ENCODE results near the gene RAB1B.

Gene RAB1B

GRCh38 chr11:66268244-66268951 lies at the start of gene RAB1B:
Gene RAB1B, plus strand, starts transcription at chr11:66268639. Its CDS starts 41 bp downstream, at chr11:66268680.
- DNase-seq (ENCODE audit: low read depth in 2 of 2), result peak; percentile 99 to 100

DNA sequence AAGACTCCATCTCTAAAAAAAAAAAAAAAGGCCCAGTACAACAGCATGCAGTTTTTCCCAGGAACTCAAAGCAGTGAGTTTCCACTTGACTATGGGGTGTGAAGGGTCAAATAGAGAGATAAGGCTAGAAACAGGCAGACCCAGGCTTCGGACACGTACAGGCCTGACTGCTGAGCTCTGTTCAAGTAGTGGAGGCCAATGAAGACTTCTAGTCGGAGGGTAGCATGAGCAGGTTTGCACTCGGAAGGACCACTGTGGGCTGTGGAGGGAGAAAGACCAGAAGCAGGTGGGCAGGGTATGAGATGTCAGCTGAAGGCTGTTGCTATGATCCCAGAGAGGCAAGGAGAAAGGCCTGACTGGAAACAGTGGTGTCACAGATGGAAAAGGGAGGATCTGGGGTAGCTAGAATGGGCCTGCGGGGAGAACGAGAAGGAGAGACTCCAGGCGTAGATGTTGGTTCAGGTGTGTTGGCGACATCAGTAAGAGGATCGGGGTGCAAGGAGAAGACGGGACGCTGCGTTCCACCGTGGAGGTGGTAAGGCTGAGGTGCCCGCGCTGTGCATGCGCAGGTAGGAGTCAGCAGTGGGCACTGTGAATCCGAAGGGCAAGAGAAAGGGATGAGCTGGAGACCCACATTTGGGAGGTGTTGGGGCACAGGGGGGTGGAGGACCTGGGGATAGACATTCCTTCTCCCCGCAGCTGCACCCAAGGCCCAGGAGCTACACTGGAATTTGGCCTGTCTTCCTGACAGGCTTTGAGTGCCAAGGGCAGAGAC lies 49.4 kb upstream of the RAB1B start:
- no peak for DNase-seq (ENCODE audit: low read depth in 2 of 2)

DNA sequence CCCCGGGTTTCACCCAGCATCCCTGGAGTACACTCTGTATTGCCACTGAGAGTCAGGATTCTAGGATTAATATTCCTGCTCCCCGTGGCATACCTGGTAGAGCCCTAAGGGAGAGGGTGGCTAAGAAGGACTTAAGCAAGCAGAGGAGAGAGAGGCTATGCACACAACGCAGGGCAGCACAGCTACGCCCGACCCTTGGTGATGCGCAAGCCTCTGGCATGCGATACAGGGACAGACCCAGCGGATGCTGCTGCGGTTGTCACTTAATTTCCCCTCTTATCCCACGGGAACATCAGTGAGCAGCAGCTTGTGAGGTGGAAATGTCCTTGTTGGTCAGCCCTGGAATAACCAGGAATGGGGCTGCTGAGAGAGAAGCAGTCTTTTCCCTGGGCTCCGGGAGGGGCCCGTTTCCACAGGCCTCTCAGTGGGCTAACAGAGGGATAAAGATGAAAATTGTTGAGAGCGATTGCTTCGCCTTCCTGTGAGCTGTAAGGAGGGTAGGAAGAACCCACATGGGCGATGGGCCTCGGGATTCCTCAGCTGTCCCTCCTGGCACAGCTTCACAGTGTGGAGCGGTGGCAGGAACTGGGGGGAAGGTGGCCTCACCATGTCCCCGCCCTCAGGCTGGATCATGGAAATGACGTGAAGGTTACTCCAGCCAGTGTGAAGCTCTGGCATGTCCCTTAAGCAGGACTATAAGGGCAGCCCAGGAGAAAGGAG lies 48.4 kb upstream of the RAB1B start:
- no peak for DNase-seq (ENCODE audit: low read depth in 2 of 2)

GRCh38 chr11:66220566-66220935 lies 47.9 kb upstream of the RAB1B start:
- DNase-seq (ENCODE audit: low read depth in 2 of 2), result no peak

DNA sequence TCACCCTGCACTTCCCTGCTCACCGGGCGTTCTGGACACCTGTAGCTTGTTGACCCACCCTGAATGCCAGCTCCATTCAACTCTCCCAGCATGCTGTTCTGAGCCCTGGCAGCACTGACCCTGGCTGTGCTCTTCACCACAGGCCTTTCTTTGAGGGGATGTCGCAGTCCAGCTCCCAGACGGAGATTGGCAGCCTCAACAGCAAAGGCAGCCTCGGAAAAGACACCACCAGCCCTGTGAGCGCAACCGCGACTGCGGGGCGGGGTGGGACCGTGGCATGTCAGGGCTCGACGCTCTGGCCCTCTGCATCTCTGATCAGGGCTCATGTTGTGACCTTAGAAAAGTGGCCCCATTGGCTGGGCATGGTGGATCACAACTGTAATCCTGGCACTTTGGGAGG lies 47.4 kb upstream of the RAB1B start:
- DNase-seq (ENCODE audit: low read depth in 2 of 2), result no peak

DNA sequence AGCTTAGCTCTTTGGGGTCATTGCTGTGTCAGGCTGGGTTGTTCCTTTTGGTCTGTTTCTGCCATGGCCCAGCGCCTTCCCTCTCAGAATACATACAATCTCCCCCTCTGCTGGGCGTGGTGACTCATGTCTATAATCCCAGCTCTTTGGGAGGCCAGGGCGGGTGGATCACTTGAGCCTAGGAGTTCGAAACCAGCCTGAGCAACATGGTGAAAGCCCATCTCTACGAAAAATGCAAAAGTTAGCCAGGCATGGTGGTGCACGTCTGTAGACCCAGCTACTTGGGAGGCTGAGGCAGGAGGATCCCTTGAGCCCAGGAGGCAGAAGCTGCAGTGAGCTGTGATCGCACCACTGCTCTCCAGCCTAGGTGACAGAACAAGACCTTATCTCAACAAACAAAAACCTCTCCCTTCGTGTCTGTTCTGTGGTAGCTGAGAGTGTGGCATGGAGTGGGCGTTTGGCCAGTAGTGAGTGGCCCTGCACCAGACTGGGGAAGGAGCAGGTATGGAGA lies 46.7 kb upstream of the RAB1B start:
- no peak for DNase-seq (ENCODE audit: low read depth in 2 of 2)

DNA sequence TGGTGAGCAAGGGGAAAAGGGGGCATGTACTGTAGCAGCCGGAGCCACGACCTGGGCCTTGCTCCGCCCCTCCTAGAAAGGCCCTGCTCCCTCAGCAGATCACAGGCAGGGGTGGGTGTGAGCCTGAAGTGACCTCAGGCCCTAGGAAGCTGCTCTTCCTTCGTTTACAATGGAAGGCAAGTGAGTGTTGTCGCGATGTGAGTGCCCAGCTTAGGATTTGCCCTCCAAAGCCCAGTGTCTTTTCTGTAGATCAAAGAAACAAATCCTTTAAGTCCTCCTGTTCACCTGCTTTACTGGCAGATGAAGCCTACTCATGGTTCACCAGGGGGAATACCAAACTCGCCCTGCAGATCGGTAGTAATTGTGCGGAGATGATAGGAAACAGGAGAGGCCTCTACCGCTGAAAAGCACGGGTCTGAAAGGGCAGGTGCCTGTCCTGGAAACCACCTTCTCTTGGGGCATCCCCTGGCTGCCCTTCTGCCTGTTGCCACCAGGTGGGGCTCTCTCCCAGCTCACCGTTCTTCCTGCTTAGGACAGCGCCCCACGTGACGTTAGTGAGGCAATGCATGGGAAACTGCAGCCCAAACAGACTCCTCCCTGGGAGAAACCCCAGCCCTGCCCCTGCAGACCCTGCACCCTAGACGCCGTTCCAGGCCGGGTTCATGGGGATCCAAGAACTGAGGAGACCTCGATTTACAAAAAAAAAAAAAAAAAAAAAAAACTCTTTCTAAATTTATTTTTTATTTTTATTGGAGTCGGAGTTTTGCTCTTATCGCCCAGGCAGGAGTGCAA lies 45.9 kb upstream of the RAB1B start:
- DNase-seq (ENCODE audit: low read depth in 2 of 2), result peak; percentile 82 to 88

DNA sequence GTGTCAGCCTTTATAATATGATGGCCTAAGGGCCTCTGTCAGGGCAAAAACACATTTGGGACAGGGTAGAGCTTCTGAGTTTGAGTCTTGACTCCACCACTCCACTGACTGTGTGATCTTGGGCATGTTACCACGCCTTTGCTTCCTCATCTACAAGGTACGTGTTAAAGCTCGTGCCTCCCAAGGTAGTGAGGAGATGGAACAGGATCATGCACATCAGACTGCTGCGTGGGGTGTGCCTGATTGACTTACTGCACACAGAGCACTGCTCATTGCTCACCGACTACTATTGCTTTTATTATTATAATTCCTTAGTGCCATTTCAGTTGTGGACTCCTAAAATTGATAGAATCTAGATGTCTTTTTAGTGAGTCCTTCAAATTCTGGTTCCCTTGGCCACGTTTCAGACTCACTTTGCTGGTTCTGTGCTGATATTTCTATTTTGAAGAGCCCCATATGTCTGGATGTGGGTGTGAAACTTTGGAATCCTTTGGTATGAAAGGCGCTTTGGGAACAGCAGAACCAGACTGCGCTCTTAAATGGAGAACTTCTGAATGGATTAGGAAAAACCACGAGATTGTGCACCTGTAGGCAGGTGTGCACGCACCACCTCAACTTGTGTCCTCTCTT lies 44.1 kb upstream of the RAB1B start:
- DNase-seq (ENCODE audit: low read depth in 2 of 2), result no peak

- DNase-seq (ENCODE audit: low read depth in 2 of 2), result no peak
Measured at GRCh38 chr11:66225066-66225465, 43.4 kb upstream of the RAB1B start.

GRCh38 chr11:66226101-66226500 lies 42.3 kb upstream of the RAB1B start:
- DNase-seq (ENCODE audit: low read depth in 2 of 2), result no peak

DNA sequence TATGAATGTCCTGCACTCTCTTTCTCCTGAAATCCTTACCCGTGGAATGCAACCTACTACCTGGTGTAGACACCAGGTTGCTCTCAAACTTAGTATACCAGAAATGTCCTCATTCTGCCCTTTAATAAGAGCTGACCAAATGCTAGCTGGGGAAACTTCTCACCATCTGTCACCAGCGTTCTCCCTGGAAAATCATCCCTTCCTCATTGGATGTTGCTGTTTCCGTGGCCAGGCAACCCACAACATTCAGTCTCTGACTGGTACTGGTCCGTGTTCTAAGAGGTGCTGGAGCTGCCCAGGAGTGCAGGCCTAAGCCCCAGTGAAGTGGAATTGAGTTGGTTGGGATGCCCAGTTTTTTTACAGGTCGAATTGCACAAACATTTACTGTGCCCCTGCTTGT lies 40.7 kb upstream of the RAB1B start:
- no peak for DNase-seq (ENCODE audit: low read depth in 2 of 2)

DNA sequence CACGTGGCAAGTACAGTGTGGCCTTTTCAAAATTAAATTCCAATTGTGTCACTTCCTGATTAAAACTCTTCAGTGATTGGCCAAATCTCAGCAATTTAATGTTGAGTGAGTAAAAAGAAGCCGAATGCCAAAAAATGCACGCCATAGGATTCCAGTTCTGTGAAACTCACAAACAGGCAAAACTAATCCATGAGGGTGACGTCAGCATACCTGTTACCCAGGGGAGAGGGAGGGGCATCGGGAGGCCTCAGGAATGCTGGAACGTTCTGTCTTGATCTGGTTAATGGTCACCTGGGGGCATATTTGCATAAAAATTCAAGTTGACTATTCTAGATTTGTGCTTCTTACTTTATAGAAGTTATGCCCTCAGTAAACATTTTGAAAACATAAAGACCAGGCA lies 39.9 kb upstream of the RAB1B start:
- DNase-seq (ENCODE audit: low read depth in 2 of 2), result no peak

DNA sequence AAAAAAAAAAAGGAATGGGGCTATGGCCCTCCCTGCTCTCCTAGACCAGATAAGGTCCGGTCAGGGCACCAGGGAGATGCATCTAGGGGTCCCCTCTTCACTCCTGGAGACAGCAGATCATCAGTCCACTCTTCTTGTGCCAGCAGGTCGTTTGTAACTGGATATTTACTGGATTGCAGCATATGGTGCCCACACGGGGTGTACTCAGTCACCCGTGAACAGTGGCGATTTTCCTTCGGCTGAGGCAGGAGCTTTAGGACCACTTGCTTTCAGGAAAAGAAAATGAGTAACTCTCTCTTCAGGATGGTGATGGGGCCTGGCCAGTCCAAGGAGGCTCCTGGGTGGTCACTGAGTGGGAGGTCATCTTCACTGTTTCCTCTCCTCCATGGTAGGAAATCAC lies 38.3 kb upstream of the RAB1B start:
- no peak for DNase-seq (ENCODE audit: low read depth in 2 of 2)

DNA sequence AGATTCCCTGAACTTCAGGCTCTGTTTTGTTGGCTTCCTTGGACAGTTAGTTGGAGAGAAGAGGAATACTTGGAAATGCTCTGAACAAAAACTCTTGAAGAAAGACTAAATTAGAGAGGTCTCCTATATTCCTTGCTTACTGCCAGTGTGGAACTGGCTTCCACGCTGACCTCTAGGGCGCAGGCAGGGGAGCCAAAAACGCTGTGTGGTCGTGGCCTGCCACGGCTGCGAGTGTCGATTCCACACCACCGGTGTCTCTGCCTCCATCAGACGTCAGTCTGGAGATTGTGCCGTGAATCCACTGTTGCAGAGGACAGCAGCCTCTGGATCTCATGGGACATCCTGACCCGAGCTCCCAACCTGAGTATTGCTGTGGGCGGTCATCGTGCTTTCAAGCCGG lies 37.5 kb upstream of the RAB1B start:
- no peak for DNase-seq (ENCODE audit: low read depth in 2 of 2)

- no peak for DNase-seq (ENCODE audit: low read depth in 2 of 2)
Measured at GRCh38 chr11:66231561-66231960, 36.9 kb upstream of the RAB1B start.

DNA sequence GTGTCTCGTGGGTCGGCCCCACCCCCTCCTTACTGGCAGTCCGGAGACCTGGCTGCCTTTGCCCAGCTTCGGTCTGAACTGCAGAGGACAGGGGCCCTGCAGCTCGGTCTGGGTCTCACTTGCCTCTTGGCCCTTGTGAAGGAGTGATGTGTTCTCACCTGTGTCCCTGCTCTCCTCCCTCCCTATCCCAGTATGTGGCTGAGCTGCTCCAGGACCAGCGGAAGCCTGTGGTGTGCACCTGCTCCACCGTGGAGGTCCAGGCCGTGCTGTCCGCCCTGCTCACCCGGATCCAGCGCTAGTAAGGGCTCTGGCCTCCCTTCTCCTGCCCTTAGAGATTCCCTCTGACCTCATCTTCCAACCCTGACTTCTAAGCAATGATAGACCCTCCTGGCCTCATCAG lies 35.7 kb upstream of the RAB1B start:
- no peak for DNase-seq (ENCODE audit: low read depth in 2 of 2)

GRCh38 chr11:66233301-66233700 lies 35.1 kb upstream of the RAB1B start:
- no peak for DNase-seq (ENCODE audit: low read depth in 2 of 2)

DNA sequence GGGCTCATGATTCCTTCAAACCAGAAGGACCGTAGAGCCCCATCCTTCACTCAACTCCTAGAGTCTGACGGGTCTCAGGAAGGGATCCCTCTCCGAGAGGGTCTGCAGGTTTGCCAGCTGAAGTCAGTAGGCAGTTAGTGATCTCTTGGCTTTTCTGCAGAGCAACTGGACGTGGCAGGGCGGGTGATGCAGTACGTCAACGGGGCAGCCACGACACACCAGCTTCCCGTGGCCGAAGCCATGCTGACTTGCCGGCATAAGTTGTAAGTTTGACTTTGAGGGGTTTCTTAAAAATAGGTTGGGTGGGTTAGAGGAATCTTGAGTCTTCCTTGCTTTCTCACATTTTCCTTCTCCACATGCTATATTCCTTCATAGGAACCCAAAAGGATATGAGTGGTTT lies 33.3 kb upstream of the RAB1B start:
- no peak for DNase-seq (ENCODE audit: low read depth in 2 of 2)

DNA sequence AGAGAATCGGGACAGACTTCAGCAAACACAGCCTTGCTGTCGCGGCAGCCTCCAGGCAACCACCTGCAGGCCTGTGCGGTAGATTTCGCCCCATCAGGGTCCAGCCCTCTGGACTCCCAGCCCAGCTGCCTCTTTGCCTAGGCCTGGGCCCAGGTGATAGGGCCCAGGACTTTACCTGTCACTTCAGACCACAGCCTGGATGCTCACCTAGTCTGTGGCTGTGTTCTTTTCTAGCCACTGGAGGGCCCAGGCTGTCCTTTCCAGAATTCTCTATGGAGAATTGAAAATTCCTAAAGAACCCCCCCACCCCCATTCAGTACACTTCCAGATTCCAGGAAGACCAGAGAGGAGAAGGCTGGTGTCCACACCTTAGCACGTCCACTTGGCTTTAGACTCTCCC lies 30.6 kb upstream of the RAB1B start:
- DNase-seq (ENCODE audit: low read depth in 2 of 2), result no peak

- no peak for DNase-seq (ENCODE audit: low read depth in 2 of 2)
Measured at GRCh38 chr11:66238786-66239413, 29.5 kb upstream of the RAB1B start.

DNA sequence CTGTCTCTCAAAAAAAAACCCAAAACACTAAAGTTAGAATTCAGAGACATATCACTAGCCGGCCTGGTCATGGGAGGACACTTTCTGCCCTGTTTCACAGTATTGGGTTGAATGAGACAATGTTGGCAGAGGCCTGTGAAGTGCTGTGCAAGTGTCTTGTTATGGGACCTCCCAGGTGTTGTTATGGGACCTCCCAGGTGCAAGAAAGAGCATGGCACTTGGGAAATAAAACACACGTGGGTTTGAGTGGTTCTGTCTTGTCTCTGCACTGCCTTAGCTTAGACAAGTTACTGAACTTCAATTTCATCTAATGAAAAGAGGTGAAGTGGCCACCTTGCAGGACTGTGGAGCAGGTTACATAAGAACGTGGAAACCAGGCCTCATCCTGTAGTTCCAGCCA lies 28.9 kb upstream of the RAB1B start:
- no peak for DNase-seq (ENCODE audit: low read depth in 2 of 2)

All from stimulated activated CD8-positive, alpha-beta memory T cell treated with anti-CD3 and anti-CD28 coated beads, Interleukin-7, amount 100 ng/mL, for 4 hours (primary cell).